ENCODE measurements around the gene NSG1.

The NSG1 gene

DNA sequence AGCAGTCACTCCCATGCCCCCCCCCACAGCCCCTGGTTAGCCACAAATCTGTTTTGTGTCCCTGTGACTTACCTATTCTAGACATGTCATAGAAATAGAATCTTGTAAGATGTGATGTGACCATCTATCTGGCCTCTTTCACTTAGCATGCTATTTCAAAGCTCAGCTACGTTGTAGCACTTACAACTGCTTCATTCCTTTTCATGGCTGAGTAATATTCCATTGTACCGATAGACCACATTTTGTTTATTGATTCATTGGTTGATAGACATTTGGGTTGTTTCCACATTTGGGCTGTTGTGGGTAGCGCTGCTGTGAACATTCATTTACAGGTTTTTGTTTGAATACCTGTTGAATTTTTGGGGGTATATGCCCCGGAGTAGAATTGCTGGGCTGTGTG lies 11.5 kb downstream of the NSG1 start:
- Histone ChIP-seq H3K4me1 (ENCODE audit: control insufficient read depth, insufficient read depth, low read length, poor library complexity, severe bottlenecking) (peaks cover 13% of the 10 kb centered on the region), H3K27ac (ENCODE audit: low read depth, low read length, severe bottlenecking) (no peak overlapping the region), H3K36me3 (ENCODE audit: control insufficient read depth, insufficient read depth, low read length) (no peaks in the 10 kb centered on the region), H3K4me3 (ENCODE audit: extremely low read depth, insufficient read depth, low read length, poor library complexity, severe bottlenecking) (no peak overlapping the region), H3K9me3 (ENCODE audit: control insufficient read depth, low read length) (peaks cover 6% of the 10 kb centered on the region)
- 60 to 78% methylated on average over 2 to 3 of the region's 4 CpGs for WGBS, 2 experiments (ENCODE audit: insufficient coverage in 2 of 2)

- Histone ChIP-seq H3K4me3 (ENCODE audit: extremely low read depth, insufficient read depth, low read length, poor library complexity, severe bottlenecking) (no peak overlapping the region), H3K36me3 (ENCODE audit: control insufficient read depth, insufficient read depth, low read length) (no peaks in the 10 kb centered on the region)
Measured at GRCh38 chr4:4401036-4401435, 14.1 kb downstream of the NSG1 start.

GRCh38 chr4:4402966-4403365 lies 16.1 kb downstream of the NSG1 start:
- 92 to 98% methylated on average over 5 of the region's 13 CpGs for WGBS, 2 experiments (ENCODE audit: insufficient coverage in 2 of 2)
- Histone ChIP-seq H3K4me1 (ENCODE audit: control insufficient read depth, insufficient read depth, low read length, poor library complexity, severe bottlenecking) (no peaks in the 10 kb centered on the region), H3K27ac (ENCODE audit: low read depth, low read length, severe bottlenecking) (no peak overlapping the region), H3K36me3 (ENCODE audit: control insufficient read depth, insufficient read depth, low read length) (no peaks in the 10 kb centered on the region), H3K9me3 (ENCODE audit: control insufficient read depth, low read length) (peaks cover 6% of the 10 kb centered on the region), H3K4me3 (ENCODE audit: extremely low read depth, insufficient read depth, low read length, poor library complexity, severe bottlenecking) (no peak overlapping the region)

More at GRCh38 chr4:4401036-4401435, 14.1 kb downstream of the NSG1 start:
- peaks cover 12% of the 10 kb centered on the region for H3K4me1 ChIP-seq (ENCODE audit: control insufficient read depth, insufficient read depth, low read length, poor library complexity, severe bottlenecking)
- H3K27ac ChIP-seq (ENCODE audit: low read depth, low read length, severe bottlenecking), result no peak overlapping the region
- H3K9me3 ChIP-seq (ENCODE audit: control insufficient read depth, low read length), result peaks cover 6% of the 10 kb centered on the region
- WGBS, 2 experiments (ENCODE audit: insufficient coverage in 2 of 2), result 91 to 92% methylated on average over 6 of the region's 7 CpGs

DNA sequence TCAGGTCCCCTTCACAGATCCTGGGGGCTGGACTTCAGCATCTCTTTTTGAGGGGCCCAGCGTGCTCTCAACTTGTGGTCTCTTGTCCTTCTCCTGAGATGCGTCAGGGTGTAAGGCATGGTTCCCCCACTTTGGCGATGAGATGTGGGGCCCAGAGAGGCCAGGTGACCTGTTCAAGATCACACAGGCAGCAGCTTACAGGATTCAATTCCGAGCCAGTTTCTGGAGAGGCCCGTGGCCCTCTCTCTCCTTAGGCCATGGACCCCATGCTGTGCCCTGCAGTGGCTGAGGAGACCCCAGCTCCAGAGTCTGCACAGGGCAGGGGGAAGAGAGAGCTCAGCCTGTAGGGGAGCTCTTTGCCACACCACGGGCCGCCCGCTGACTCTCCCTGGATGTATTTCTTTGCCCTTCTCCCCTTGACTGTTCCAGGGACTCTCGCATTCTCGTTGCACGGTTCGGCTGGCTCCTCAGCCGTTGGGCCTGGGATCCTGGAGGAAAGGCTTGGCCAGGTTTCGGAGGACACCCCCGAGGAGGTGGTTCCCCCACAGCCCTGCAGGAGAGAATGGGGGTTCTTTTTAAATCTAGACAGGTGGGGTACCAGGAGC lies 18.6 kb downstream of the NSG1 start:
- Histone ChIP-seq H3K36me3 (ENCODE audit: control insufficient read depth, insufficient read depth, low read length) (no peaks in the 10 kb centered on the region), H3K4me3 (ENCODE audit: extremely low read depth, insufficient read depth, low read length, poor library complexity, severe bottlenecking) (no peak overlapping the region), H3K27ac (ENCODE audit: low read depth, low read length, severe bottlenecking) (no peak overlapping the region), H3K9me3 (ENCODE audit: control insufficient read depth, low read length) (no peaks in the 10 kb centered on the region), H3K4me1 (ENCODE audit: control insufficient read depth, insufficient read depth, low read length, poor library complexity, severe bottlenecking) (no peaks in the 10 kb centered on the region)
- 91 to 96% methylated on average over 11 to 13 of the region's 15 CpGs for WGBS, 2 experiments (ENCODE audit: insufficient coverage in 2 of 2)

GRCh38 chr4:4406455-4407298 lies 19.8 kb downstream of the NSG1 start:
- Histone ChIP-seq H3K4me1 (ENCODE audit: control insufficient read depth, insufficient read depth, low read length, poor library complexity, severe bottlenecking) (no peaks in the 10 kb centered on the region), H3K27ac (ENCODE audit: low read depth, low read length, severe bottlenecking) (no peak overlapping the region), H3K4me3 (ENCODE audit: extremely low read depth, insufficient read depth, low read length, poor library complexity, severe bottlenecking) (no peak overlapping the region), H3K9me3 (ENCODE audit: control insufficient read depth, low read length) (no peaks in the 10 kb centered on the region), H3K36me3 (ENCODE audit: control insufficient read depth, insufficient read depth, low read length) (no peaks in the 10 kb centered on the region)
- WGBS, 2 experiments (ENCODE audit: insufficient coverage in 2 of 2), result 95 to 97% methylated on average over 25 to 28 of the region's 28 CpGs

DNA sequence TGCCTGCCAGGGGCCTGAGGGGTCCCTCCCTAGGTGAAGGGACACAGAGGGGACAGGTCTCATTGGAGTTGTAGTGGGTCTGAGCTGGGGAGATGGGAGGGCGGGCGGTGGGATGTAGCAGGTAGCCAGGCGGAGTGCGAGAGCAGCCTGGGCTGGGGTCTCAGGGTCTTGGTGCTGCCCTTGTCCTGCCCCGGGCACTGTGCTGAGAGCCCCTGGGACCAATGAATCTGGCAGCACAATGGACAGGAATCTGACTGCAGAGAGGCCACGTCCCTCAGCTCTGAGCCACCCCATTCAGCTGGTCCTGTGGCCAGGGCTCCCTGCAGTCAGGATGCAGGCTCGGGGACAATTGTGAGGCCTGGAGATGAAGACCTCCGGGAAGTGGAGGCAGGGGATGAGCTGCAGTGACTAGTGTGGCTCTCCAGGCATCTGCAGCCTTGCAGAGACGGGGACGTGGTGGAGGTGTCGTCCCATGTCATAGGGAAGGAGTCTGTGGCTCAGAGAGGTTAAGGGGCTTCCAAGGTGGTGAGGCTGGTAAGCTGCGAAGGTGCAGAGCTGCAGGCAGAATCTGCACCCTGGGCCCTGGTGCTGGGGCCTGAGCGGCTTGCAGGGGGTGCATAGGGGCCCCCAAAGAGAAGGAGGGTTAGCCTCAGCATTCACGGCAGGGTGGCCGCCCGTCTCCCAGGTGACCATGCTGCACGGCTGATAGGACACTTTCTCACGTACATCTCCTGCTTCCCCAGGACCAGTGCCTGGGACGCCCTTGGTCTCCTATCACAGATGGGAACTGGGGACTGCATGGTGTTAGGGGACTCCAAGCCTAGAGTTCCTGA lies 20.6 kb downstream of the NSG1 start:
- no peak overlapping the region for H3K27ac ChIP-seq (ENCODE audit: low read depth, low read length, severe bottlenecking)
- WGBS, 2 experiments (ENCODE audit: insufficient coverage in 2 of 2), result 91 to 93% methylated on average over 19 of the region's 19 CpGs

GRCh38 chr4:4408132-4408523 lies 21.2 kb downstream of the NSG1 start:
- no peaks in the 10 kb centered on the region for H3K9me3 ChIP-seq (ENCODE audit: control insufficient read depth, low read length)
- WGBS, 2 experiments (ENCODE audit: insufficient coverage in 2 of 2), result 86 to 91% methylated on average over 9 of the region's 13 CpGs
- H3K4me3 ChIP-seq (ENCODE audit: extremely low read depth, insufficient read depth, low read length, poor library complexity, severe bottlenecking), result no peak overlapping the region
- no peaks in the 10 kb centered on the region for H3K4me1 ChIP-seq (ENCODE audit: control insufficient read depth, insufficient read depth, low read length, poor library complexity, severe bottlenecking)
- H3K27ac ChIP-seq (ENCODE audit: low read depth, low read length, severe bottlenecking), result no peak overlapping the region
- no peaks in the 10 kb centered on the region for H3K36me3 ChIP-seq (ENCODE audit: control insufficient read depth, insufficient read depth, low read length)

More for the DNA sequence above, 20.6 kb downstream of the NSG1 start:
- Histone ChIP-seq H3K4me3 (ENCODE audit: extremely low read depth, insufficient read depth, low read length, poor library complexity, severe bottlenecking) (no peak overlapping the region), H3K4me1 (ENCODE audit: control insufficient read depth, insufficient read depth, low read length, poor library complexity, severe bottlenecking) (no peaks in the 10 kb centered on the region), H3K9me3 (ENCODE audit: control insufficient read depth, low read length) (no peaks in the 10 kb centered on the region), H3K36me3 (ENCODE audit: control insufficient read depth, insufficient read depth, low read length) (no peaks in the 10 kb centered on the region)

DNA sequence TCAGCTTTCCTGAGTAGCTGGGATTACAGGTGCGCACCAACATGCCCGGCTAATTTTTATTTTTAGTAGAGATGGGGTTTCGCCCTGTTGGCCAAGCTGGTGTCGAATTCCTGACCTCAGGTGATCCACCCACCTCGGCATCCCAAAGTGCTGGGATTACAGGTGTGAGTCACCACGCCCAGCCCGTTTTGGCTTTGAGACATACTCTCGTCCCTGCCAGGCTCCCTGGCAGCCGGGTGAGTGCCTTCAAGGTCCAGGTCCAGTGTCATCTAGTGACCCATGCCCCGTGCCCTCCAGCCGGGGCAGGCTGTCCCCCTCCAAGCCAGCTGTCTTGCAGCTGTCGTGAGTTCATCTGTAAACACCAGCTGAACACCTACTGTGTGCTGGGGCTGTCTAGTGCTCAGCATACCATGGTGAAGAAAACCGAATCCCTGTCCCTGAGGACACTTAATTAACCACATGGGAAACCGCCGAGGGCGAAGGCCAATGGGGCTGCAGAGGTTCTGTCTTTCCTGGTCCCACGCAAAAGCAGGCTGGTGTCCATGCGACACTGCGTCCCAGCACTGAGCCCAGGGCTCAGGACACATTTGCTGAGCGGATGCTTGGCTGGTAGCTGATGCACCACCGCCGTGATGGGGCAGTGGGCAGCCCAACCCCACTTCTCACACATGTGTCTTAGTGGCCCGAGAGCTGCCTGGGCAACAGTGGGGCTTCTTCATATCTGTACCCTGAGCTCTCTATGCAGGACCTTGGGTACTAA lies 21.9 kb downstream of the NSG1 start:
- 84 to 94% methylated on average over 20 to 21 of the region's 23 CpGs for WGBS, 2 experiments (ENCODE audit: insufficient coverage in 2 of 2)
- Histone ChIP-seq H3K27ac (ENCODE audit: low read depth, low read length, severe bottlenecking) (no peak overlapping the region), H3K4me1 (ENCODE audit: control insufficient read depth, insufficient read depth, low read length, poor library complexity, severe bottlenecking) (no peaks in the 10 kb centered on the region), H3K9me3 (ENCODE audit: control insufficient read depth, low read length) (no peaks in the 10 kb centered on the region), H3K36me3 (ENCODE audit: control insufficient read depth, insufficient read depth, low read length) (no peaks in the 10 kb centered on the region), H3K4me3 (ENCODE audit: extremely low read depth, insufficient read depth, low read length, poor library complexity, severe bottlenecking) (no peak overlapping the region)

DNA sequence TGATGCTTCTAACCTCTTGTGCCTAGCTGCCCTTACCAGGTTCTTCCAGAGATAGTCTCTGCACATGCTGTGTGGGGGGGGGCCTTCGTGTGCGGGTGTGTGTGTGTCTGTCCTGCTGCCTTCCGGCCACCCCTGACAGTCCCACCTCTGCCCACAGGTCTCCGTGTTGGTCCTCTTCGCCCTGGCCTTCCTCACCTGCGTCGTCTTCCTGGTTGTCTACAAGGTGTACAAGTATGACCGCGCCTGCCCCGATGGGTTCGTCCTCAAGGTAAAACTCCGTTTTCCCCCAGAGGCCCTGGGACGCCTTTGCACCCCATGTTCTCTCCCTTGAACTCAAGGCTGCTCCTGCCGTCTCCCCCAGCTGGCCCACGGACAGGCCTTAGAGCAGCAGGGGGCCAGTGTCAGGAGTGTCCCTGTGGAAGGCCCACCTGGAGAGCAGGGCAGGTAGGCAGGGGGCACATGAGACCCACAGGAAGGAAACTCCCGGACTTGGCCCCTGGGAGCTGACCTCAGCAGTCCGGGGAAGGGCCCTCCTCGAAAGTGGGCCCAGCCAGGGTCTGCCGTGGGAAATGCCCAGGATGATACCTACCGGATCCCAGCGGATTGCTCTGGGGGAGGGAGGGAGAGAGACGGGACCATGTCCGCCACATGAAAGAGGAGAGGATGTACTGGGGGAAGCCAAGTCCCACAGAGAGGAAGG lies 22.7 kb downstream of the NSG1 start:
- WGBS, 2 experiments (ENCODE audit: insufficient coverage in 2 of 2), result 93 to 94% methylated on average over 18 to 22 of the region's 23 CpGs
- H3K36me3 ChIP-seq (ENCODE audit: control insufficient read depth, insufficient read depth, low read length), result no peaks in the 10 kb centered on the region
- H3K4me3 ChIP-seq (ENCODE audit: extremely low read depth, insufficient read depth, low read length, poor library complexity, severe bottlenecking), result no peak overlapping the region
- no peaks in the 10 kb centered on the region for H3K4me1 ChIP-seq (ENCODE audit: control insufficient read depth, insufficient read depth, low read length, poor library complexity, severe bottlenecking)
- no peak overlapping the region for H3K27ac ChIP-seq (ENCODE audit: low read depth, low read length, severe bottlenecking)
- H3K9me3 ChIP-seq (ENCODE audit: control insufficient read depth, low read length), result no peaks in the 10 kb centered on the region

GRCh38 chr4:4410271-4410670 lies 23.4 kb downstream of the NSG1 start:
- Histone ChIP-seq H3K27ac (ENCODE audit: low read depth, low read length, severe bottlenecking) (no peak overlapping the region), H3K4me3 (ENCODE audit: extremely low read depth, insufficient read depth, low read length, poor library complexity, severe bottlenecking) (no peak overlapping the region), H3K36me3 (ENCODE audit: control insufficient read depth, insufficient read depth, low read length) (no peaks in the 10 kb centered on the region), H3K4me1 (ENCODE audit: control insufficient read depth, insufficient read depth, low read length, poor library complexity, severe bottlenecking) (no peaks in the 10 kb centered on the region), H3K9me3 (ENCODE audit: control insufficient read depth, low read length) (no peaks in the 10 kb centered on the region)
- 93 to 95% methylated on average over 13 to 15 of the region's 15 CpGs for WGBS, 2 experiments (ENCODE audit: insufficient coverage in 2 of 2)
